Astrocyte (in vitro differentiated cells and primary cell): ENCODE results near the gene ZDHHC14. TPM values are rescaled to one million over a fixed set of nuclear protein-coding genes. Genes with fewer than 3 reads are reported as not detected.

Source experiments
- DNase-seq: peaks from one replicate; pipeline ENCODE4 v3.0.0-alpha.2; 2010; ENCODE audit warnings: low read depth
- FAIRE-seq: peaks from 2 replicates; lab custom pipeline; 2011; peaks lifted over from hg19 to GRCh38; lab: Jason Lieb, UNC
- H2AFZ ChIP-seq: 2 replicates; pipeline ENCODE4 v1.6.0; 2012; ENCODE audit warnings: low read depth, low read length, inconsistent platforms
- H3K27ac ChIP-seq: 2 replicates; pipeline ENCODE4 v1.5.1; 2011; ENCODE audit warnings: low read depth, low read length, inconsistent platforms
- H3K27me3 ChIP-seq: 2 replicates; pipeline ENCODE4 v1.6.0; 2011; ENCODE audit warnings: low read length, inconsistent platforms; ENCODE audit not compliant: insufficient read depth
- H3K36me3 ChIP-seq: 2 replicates; pipeline ENCODE4 v1.5.1; 2011; ENCODE audit warnings: low read length, inconsistent platforms; ENCODE audit not compliant: insufficient read depth
- H3K4me1 ChIP-seq: 2 replicates; pipeline ENCODE4 v1.5.1; 2011; ENCODE audit warnings: low read length, inconsistent platforms; ENCODE audit not compliant: insufficient read depth
- H3K4me2 ChIP-seq: 2 replicates; pipeline ENCODE4 v1.6.0; 2012; ENCODE audit warnings: low read length, inconsistent platforms
- H3K4me3 ChIP-seq: 2 replicates; pipeline ENCODE4 v1.5.1; 2011; ENCODE audit warnings: low read depth, mild to moderate bottlenecking, low read length, inconsistent platforms; ENCODE audit not compliant: insufficient read depth
- H3K79me2 ChIP-seq: 2 replicates; pipeline ENCODE4 v1.6.0; 2012; ENCODE audit warnings: mild to moderate bottlenecking, low read length, inconsistent platforms; ENCODE audit not compliant: insufficient read depth
- H3K9ac ChIP-seq: 2 replicates; pipeline ENCODE4 v1.6.0; 2012; ENCODE audit warnings: mild to moderate bottlenecking, low read length, inconsistent platforms
- H3K9me3 ChIP-seq: 2 replicates; pipeline ENCODE4 v1.5.1; 2012; ENCODE audit warnings: low read depth, mild to moderate bottlenecking, low read length, inconsistent platforms; ENCODE audit not compliant: insufficient read depth
- H4K20me1 ChIP-seq: 2 replicates; pipeline ENCODE4 v1.6.0; 2012; ENCODE audit warnings: low read length, inconsistent platforms; ENCODE audit not compliant: insufficient read depth
- H3K27ac Mint-ChIP-seq: one replicate; pipeline ENCODE4 v1.8.0; 2021; ENCODE audit warnings: mild to moderate bottlenecking, mixed read lengths; ENCODE audit not compliant: unreplicated experiment
- H3K27me3 Mint-ChIP-seq: one replicate; pipeline ENCODE4 v1.8.0; 2021; ENCODE audit warnings: low read depth, mixed read lengths; ENCODE audit not compliant: unreplicated experiment
- H3K36me3 Mint-ChIP-seq: one replicate; pipeline ENCODE4 v1.8.0; 2021; ENCODE audit warnings: low read depth, mixed read lengths; ENCODE audit not compliant: unreplicated experiment
- H3K4me1 Mint-ChIP-seq: one replicate; pipeline ENCODE4 v1.8.0; 2021; ENCODE audit warnings: low read depth, mixed read lengths; ENCODE audit not compliant: unreplicated experiment
- H3K4me3 Mint-ChIP-seq: one replicate; pipeline ENCODE4 v1.8.0; 2021; ENCODE audit warnings: mild to moderate bottlenecking, moderate library complexity, mixed read lengths; ENCODE audit not compliant: unreplicated experiment
- H3K9me3 Mint-ChIP-seq: one replicate; pipeline ENCODE4 v1.8.0; 2021; ENCODE audit warnings: mild to moderate bottlenecking, mixed read lengths; ENCODE audit not compliant: unreplicated experiment
- CTCF ChIP-seq: IDR thresholded peaks from 2 replicates; pipeline ENCODE4 v1.5.1; 2011; ENCODE audit warnings: low read depth, mild to moderate bottlenecking, inconsistent platforms, low read length, moderate library complexity; ENCODE audit not compliant: insufficient read depth
- EZH2 ChIP-seq: IDR thresholded peaks from 2 replicates; pipeline ENCODE4 v1.6.1; 2012; ENCODE audit warnings: mild to moderate bottlenecking, low read length, inconsistent platforms; ENCODE audit not compliant: insufficient read depth
- microRNA-seq: library from miRNA; unstranded; fragments of <30 nt; microRNA quantifications from one replicate; pipeline ENCODE4 v1.2.0, GENCODE V29; 2020
- total RNA-seq: library from RNA; stranded (reverse); gene quantifications from 2 replicates; pipeline ENCODE4 v1.2.1, GENCODE V29; 2021

Gene ZDHHC14
- total RNA-seq, 1 donor from 2014 or later = 7.2 TPM

GRCh38 chr6:157726892-157727628, 346.1 kb downstream of the ZDHHC14 start:
- no peak overlapping the region for H3K27ac Mint-ChIP-seq
- no peak for FAIRE-seq

More at GRCh38 chr6:157726892-157727628, 346.1 kb downstream of the ZDHHC14 start:
- Mint-ChIP-seq H3K27me3 (peaks cover 9% of the 10 kb centered on the region), H3K4me3 (no peak overlapping the region), H3K9me3 (peaks cover 9% of the 10 kb centered on the region), H3K36me3 (peaks cover 5% of the 10 kb centered on the region), H3K4me1 (peaks cover 6% of the 10 kb centered on the region)
- Histone ChIP-seq H3K9ac (no peak overlapping the region), H3K79me2 (no peaks in the 10 kb centered on the region), H3K27me3 (no peaks in the 10 kb centered on the region), H3K4me2 (no peak overlapping the region), H4K20me1 (no peaks in the 10 kb centered on the region), H3K9me3 (no peaks in the 10 kb centered on the region), H3K4me3 (no peak overlapping the region), H3K36me3 (no peaks in the 10 kb centered on the region), H3K27ac (no peak overlapping the region), H2AFZ (no peak overlapping the region), H3K4me1 (no peaks in the 10 kb centered on the region)
- TF ChIP-seq CTCF (no peak), EZH2 (no peak)
- DNase-seq = no peak

Small RNAs within 50 kb of the gene (microRNA-seq; reads per million reads assigned to microRNA genes)
- not detected for gene MIR3692

Other genes with a start within 250 kb of the ZDHHC14 start
- gene TMEM242, start 57.7 kb upstream of the ZDHHC14 start, total RNA-seq = 9.0 and 9.7 TPM in 2 replicates